Measurements from ENCODE around the gene ALKBH3.

The ALKBH3 gene

GRCh38 chr11:43868852-43869567, 11.6 kb upstream of the ALKBH3 start:
- peaks cover 43% of the 10 kb centered on the region for H3K27me3 Mint-ChIP-seq

GRCh38 chr11:43871051-43871450, 9.6 kb upstream of the ALKBH3 start:
- Mint-ChIP-seq H3K36me3 (ENCODE audit: low read depth) (peaks cover 2% of the 10 kb centered on the region), H3K4me1 (peaks cover 28% of the 10 kb centered on the region), H3K27me3 (peaks cover 45% of the 10 kb centered on the region), H3K9me3 (peaks cover 4% of the 10 kb centered on the region), H3K4me3 (no peak overlapping the region), H3K27ac (no peak overlapping the region)
- DNase-seq, result no peak
- no peak for ATAC-seq

More at GRCh38 chr11:43868852-43869567, 11.6 kb upstream of the ALKBH3 start:
- Mint-ChIP-seq H3K36me3 (ENCODE audit: low read depth) (peaks cover 2% of the 10 kb centered on the region), H3K4me1 (peaks cover 32% of the 10 kb centered on the region), H3K4me3 (no peak overlapping the region), H3K27ac (peak overlapping the region; percentile 69), H3K9me3 (peaks cover 4% of the 10 kb centered on the region)
- peak; percentile 98 for ATAC-seq
- peak; percentile 33 for DNase-seq

GRCh38 chr11:43872995-43873394, 7.6 kb upstream of the ALKBH3 start:
- H3K36me3 Mint-ChIP-seq (ENCODE audit: low read depth), result no peaks in the 10 kb centered on the region
- H3K27me3 Mint-ChIP-seq, result peaks cover 39% of the 10 kb centered on the region
- peaks cover 21% of the 10 kb centered on the region for H3K4me1 Mint-ChIP-seq
- DNase-seq (no peak), ATAC-seq (no peak)
- no peak overlapping the region for H3K4me3 Mint-ChIP-seq
- H3K27ac Mint-ChIP-seq, result no peak overlapping the region
- no peaks in the 10 kb centered on the region for H3K9me3 Mint-ChIP-seq

GRCh38 chr11:43874078-43874477, 6.6 kb upstream of the ALKBH3 start:
- H3K36me3 Mint-ChIP-seq (ENCODE audit: low read depth), result no peaks in the 10 kb centered on the region
- no peak for DNase-seq
- H3K4me1 Mint-ChIP-seq, result peaks cover 10% of the 10 kb centered on the region
- no peaks in the 10 kb centered on the region for H3K9me3 Mint-ChIP-seq
- H3K27ac Mint-ChIP-seq, result no peak overlapping the region
- H3K4me3 Mint-ChIP-seq, result no peak overlapping the region
- ATAC-seq, result no peak
- H3K27me3 Mint-ChIP-seq, result peaks cover 40% of the 10 kb centered on the region

GRCh38 chr11:43874738-43875137, 5.9 kb upstream of the ALKBH3 start:
- peaks cover 4% of the 10 kb centered on the region for H3K4me1 Mint-ChIP-seq
- no peaks in the 10 kb centered on the region for H3K36me3 Mint-ChIP-seq (ENCODE audit: low read depth)
- ATAC-seq (no peak), DNase-seq (no peak)
- H3K27me3 Mint-ChIP-seq, result peaks cover 39% of the 10 kb centered on the region
- H3K9me3 Mint-ChIP-seq, result no peaks in the 10 kb centered on the region
- no peak overlapping the region for H3K27ac Mint-ChIP-seq
- H3K4me3 Mint-ChIP-seq, result no peak overlapping the region

GRCh38 chr11:43879789-43880639, 617 bp upstream of the ALKBH3 start:
- no peak for DNase-seq
- Mint-ChIP-seq H3K36me3 (ENCODE audit: low read depth) (peaks cover 18% of the 10 kb centered on the region), H3K9me3 (peaks cover 4% of the 10 kb centered on the region), H3K27me3 (peaks cover 10% of the 10 kb centered on the region), H3K27ac (peak overlapping the region; percentile 86), H3K4me1 (peaks cover 23% of the 10 kb centered on the region), H3K4me3 (peak overlapping the region; percentile 90)
- no peak for ATAC-seq

- Mint-ChIP-seq H3K27me3 (no peaks in the 10 kb centered on the region), H3K4me1 (no peaks in the 10 kb centered on the region), H3K9me3 (no peaks in the 10 kb centered on the region)
Measured at GRCh38 chr11:43892851-43893250, 12.2 kb downstream of the ALKBH3 start.

GRCh38 chr11:43894546-43894945, 13.9 kb downstream of the ALKBH3 start:
- Mint-ChIP-seq H3K27ac (no peak overlapping the region), H3K36me3 (ENCODE audit: low read depth) (peaks cover 50% of the 10 kb centered on the region), H3K27me3 (no peaks in the 10 kb centered on the region), H3K9me3 (no peaks in the 10 kb centered on the region), H3K4me3 (no peak overlapping the region), H3K4me1 (no peaks in the 10 kb centered on the region)
- ATAC-seq (no peak), DNase-seq (no peak)

More at GRCh38 chr11:43892851-43893250, 12.2 kb downstream of the ALKBH3 start:
- H3K27ac Mint-ChIP-seq, result no peak overlapping the region
- ATAC-seq (no peak), DNase-seq (no peak)
- H3K36me3 Mint-ChIP-seq (ENCODE audit: low read depth), result peaks cover 51% of the 10 kb centered on the region
- H3K4me3 Mint-ChIP-seq, result no peak overlapping the region

GRCh38 chr11:43895601-43896000, 15.0 kb downstream of the ALKBH3 start:
- DNase-seq (no peak), ATAC-seq (no peak)
- H3K9me3 Mint-ChIP-seq, result no peaks in the 10 kb centered on the region
- H3K4me1 Mint-ChIP-seq, result no peaks in the 10 kb centered on the region
- H3K27ac Mint-ChIP-seq, result no peak overlapping the region
- no peak overlapping the region for H3K4me3 Mint-ChIP-seq
- no peaks in the 10 kb centered on the region for H3K27me3 Mint-ChIP-seq
- H3K36me3 Mint-ChIP-seq (ENCODE audit: low read depth), result peaks cover 44% of the 10 kb centered on the region

- H3K27ac Mint-ChIP-seq, result no peak overlapping the region
- peaks cover 46% of the 10 kb centered on the region for H3K36me3 Mint-ChIP-seq (ENCODE audit: low read depth)
- no peak for DNase-seq
- no peak overlapping the region for H3K4me3 Mint-ChIP-seq
- no peak for ATAC-seq
- H3K4me1 Mint-ChIP-seq, result no peaks in the 10 kb centered on the region
- no peaks in the 10 kb centered on the region for H3K9me3 Mint-ChIP-seq
- H3K27me3 Mint-ChIP-seq, result no peaks in the 10 kb centered on the region
Measured at GRCh38 chr11:43898574-43898973, 17.9 kb downstream of the ALKBH3 start.

GRCh38 chr11:43899094-43899493, 18.5 kb downstream of the ALKBH3 start:
- no peaks in the 10 kb centered on the region for H3K9me3 Mint-ChIP-seq
- H3K27me3 Mint-ChIP-seq, result no peaks in the 10 kb centered on the region
- peaks cover 48% of the 10 kb centered on the region for H3K36me3 Mint-ChIP-seq (ENCODE audit: low read depth)
- H3K4me1 Mint-ChIP-seq, result no peaks in the 10 kb centered on the region
- ATAC-seq (no peak), DNase-seq (no peak)
- H3K4me3 Mint-ChIP-seq, result no peak overlapping the region
- H3K27ac Mint-ChIP-seq, result no peak overlapping the region

GRCh38 chr11:43901551-43901950, 20.9 kb downstream of the ALKBH3 start:
- Mint-ChIP-seq H3K4me3 (no peak overlapping the region), H3K36me3 (ENCODE audit: low read depth) (peaks cover 52% of the 10 kb centered on the region), H3K27ac (no peak overlapping the region), H3K9me3 (no peaks in the 10 kb centered on the region), H3K4me1 (peaks cover 2% of the 10 kb centered on the region), H3K27me3 (no peaks in the 10 kb centered on the region)
- no peak for ATAC-seq
- no peak for DNase-seq

GRCh38 chr11:43903078-43903477, 22.4 kb downstream of the ALKBH3 start:
- H3K4me3 Mint-ChIP-seq, result no peak overlapping the region

GRCh38 chr11:43903969-43904368, 23.3 kb downstream of the ALKBH3 start:
- Mint-ChIP-seq H3K27me3 (no peaks in the 10 kb centered on the region), H3K36me3 (ENCODE audit: low read depth) (peaks cover 40% of the 10 kb centered on the region), H3K9me3 (no peaks in the 10 kb centered on the region), H3K4me1 (peaks cover 12% of the 10 kb centered on the region), H3K4me3 (no peak overlapping the region), H3K27ac (no peak overlapping the region)
- DNase-seq, result no peak
- no peak for ATAC-seq

More at GRCh38 chr11:43903078-43903477, 22.4 kb downstream of the ALKBH3 start:
- peaks cover 42% of the 10 kb centered on the region for H3K36me3 Mint-ChIP-seq (ENCODE audit: low read depth)
- DNase-seq (no peak), ATAC-seq (no peak)
- H3K9me3 Mint-ChIP-seq, result no peaks in the 10 kb centered on the region
- H3K4me1 Mint-ChIP-seq, result peaks cover 12% of the 10 kb centered on the region
- no peaks in the 10 kb centered on the region for H3K27me3 Mint-ChIP-seq
- no peak overlapping the region for H3K27ac Mint-ChIP-seq
